ENCODE results near the gene ZNF584. TPM values are rescaled to one million over a fixed set of nuclear protein-coding genes. Genes with fewer than 3 reads are reported as not detected.
A peak's percentile ranks its signal among the peaks of the same experiment; 100 is the strongest.

The ZNF584 gene
- total RNA-seq, 1 donor from 2014 or later, result 13.9 TPM

DNA sequence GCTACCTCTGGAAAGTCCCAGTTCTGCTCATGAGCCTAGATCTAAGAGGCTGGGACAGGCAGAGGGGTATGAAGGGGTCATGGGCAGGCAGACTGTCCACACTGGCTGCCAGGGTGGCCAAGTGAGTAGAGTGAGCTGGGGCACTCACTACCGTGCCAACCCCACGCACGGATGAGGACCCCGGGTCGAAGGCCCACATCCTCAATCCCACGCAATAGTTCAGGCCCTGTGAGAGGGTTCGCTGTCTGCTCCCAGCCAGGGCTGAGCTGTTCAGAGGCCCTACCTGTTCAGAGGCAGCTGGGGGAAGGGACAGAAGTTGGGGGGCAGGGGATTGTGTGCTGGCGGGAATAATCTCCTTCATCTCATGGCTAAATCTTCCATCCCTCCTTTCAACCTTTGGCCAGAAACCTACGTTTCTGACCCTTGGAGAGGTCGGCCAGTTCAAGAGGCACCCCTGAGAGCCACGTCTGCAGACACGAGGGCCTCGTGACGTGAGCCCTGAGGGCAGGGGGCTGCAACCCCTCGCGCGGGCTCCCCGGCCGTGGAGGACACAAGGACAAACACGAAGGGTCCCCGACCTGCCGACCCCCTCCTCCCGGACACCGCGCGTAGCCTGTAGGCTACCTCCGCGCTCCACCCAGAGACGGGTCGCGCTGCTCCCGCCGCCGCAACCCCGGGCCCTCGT is 22.4 kb upstream of the ZNF584 start:
- no peak for DNase-seq (ENCODE audit: low spot score)

DNA sequence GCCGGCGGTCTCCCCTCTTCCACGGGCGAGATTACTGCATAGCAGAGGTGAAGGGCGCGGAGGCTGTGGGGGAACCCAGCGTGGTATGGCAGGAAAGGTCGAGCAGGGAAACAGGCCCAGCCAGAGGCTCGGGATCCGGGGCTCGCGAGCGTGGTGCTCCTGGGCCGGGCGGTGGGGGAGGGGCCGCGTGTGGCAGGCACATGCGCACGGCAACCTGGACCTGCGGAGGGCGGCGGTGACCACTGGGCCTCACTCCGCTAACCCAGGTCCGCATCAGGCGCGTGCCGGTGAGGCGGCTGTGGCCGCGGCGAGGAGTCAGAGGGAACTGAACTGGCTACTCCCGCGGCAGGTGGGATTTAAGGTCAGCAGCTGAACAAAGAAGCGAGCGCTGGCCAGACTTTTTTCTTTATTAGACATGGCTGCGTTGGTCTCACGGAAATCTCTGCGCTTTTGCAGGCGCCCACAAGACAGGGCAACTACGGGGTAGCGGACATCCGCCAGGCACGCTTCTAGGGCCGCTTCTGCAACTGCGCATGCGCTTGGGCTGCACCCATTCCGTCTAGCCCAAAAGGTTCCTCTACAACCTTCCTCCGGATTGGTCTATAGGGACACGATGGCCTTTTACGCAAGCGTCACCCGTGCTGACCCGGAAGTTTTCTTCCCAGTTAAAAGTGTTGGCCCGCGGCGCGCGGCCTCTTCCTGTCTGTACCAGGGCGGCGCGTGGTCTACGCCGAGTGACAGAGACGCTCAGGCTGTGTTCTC is 21.7 kb upstream of the ZNF584 start, which contains the start of gene RPS5:
Gene RPS5, plus strand, starts transcription at position 694 of the 762 bp plus-strand sequence. CDS start 869 bp downstream, outside the sequence.
- DNase-seq (ENCODE audit: low spot score), result peak; percentile 97

DNA sequence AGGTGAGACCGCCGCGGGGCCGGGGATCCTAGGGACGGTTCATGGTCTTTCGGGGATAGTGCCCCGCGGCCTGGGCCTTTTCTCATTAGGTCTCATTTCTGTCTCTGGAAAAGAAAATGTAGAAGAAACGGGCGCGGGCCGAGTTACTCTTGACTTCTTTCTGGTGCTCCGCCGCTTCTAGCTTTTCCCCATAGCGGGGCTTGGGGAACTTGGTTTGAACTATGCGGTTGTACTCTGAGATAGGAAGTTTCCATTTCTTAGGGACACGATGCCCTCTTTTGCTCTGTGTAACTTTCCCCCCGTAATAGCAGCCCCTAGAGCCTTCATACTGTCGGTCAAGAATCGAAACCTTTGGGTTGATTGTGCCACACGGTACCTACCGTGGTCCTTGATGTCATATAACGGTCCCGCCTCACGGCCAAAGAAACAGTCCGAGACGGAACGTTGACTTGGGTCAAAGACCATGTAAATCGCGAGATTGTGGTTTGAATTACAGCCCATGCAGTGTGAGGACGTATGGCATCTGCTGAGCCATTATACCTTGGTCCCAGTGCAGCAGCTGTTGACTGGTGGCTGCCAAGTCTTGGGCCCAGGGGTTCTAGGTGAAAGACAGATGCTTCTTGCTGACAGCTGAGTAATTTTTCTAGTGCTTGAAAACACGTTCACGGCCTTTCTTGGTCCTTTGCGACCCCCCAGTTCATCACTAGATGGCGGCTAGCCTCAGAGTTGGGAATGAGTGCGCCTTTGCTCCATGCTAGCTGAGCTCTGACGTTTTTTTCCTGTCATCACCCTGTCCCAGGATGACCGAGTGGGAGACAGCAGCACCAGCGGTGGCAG is 20.9 kb upstream of the ZNF584 start:
- no peak for DNase-seq (ENCODE audit: low spot score)

DNA sequence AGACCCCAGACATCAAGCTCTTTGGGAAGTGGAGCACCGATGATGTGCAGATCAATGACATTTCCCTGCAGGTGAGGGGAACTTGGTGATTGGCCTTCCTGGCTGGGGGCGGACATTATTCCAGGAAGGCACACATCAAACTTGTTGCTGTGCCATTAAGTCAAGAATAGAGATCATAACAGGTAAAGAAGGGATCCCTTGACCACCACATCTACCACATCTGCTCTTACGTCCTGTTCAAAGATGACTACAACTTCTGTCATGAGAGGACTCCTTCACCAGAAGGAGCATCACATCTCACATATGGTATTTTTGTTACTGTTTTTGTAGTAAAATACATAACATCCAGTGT is 20.3 kb upstream of the ZNF584 start:
- no peak for DNase-seq (ENCODE audit: low spot score)

DNA sequence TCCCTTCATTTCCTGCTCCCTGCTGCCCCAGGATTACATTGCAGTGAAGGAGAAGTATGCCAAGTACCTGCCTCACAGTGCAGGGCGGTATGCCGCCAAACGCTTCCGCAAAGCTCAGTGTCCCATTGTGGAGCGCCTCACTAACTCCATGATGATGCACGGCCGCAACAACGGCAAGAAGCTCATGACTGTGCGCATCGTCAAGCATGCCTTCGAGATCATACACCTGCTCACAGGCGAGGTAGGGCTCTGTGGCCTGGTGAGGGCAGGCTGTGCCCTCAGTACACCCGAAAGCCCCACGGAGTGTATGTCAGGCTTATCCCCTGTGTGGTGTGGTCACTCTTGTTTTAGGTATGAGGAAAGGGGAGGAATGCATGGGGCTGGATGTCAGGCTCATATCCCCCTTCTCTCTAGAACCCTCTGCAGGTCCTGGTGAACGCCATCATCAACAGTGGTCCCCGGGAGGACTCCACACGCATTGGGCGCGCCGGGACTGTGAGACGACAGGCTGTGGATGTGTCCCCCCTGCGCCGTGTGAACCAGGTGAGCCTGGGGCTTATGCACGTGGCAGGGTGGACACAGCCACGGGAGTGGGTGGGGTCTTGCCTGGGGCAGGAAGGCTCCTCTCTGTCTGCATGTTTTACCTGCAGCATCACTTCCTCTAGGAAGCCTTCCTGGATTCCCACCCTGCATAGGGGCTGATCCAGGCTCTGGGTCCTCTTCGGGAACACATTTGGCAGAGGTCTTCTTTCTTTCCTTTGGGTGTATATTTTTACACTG is 15.3 kb upstream of the ZNF584 start:
- no peak for DNase-seq (ENCODE audit: low spot score)

DNA sequence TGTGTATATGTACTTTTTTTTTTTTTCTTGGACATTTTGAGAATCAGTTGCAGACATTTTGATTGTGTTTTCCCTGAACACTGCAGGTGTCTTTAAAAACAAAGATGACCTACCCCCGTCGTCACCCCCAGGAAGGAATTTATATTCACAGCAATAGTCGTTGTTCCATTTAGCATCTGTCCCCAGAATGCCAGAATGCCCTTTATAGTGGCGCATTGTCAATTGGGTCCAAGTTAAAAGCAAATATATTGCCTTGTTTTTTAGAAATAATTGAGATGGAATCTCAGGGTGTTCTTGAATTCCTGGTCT is 14.8 kb upstream of the ZNF584 start:
- no peak for DNase-seq (ENCODE audit: low spot score)

DNA sequence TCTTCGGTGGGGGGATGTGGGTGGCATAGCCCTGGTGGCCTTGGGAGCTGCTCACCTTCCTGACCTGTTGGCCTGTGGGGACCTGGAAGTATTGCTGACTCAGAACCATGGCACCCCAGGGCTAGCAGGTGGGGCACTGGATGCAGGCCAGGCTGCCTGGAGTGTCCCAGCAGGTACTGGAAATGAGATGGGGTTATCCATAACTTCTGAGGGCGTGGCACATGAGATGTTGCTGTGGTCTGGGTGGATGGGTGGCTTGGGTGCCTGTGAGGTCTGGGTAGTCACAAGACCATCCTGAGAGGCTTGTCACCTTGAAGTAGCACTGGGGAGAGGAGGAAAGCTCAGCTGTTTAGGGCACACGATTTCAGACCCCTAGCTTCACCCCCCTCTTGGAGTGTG is 13.6 kb upstream of the ZNF584 start:
- no peak for DNase-seq (ENCODE audit: low spot score)

DNA sequence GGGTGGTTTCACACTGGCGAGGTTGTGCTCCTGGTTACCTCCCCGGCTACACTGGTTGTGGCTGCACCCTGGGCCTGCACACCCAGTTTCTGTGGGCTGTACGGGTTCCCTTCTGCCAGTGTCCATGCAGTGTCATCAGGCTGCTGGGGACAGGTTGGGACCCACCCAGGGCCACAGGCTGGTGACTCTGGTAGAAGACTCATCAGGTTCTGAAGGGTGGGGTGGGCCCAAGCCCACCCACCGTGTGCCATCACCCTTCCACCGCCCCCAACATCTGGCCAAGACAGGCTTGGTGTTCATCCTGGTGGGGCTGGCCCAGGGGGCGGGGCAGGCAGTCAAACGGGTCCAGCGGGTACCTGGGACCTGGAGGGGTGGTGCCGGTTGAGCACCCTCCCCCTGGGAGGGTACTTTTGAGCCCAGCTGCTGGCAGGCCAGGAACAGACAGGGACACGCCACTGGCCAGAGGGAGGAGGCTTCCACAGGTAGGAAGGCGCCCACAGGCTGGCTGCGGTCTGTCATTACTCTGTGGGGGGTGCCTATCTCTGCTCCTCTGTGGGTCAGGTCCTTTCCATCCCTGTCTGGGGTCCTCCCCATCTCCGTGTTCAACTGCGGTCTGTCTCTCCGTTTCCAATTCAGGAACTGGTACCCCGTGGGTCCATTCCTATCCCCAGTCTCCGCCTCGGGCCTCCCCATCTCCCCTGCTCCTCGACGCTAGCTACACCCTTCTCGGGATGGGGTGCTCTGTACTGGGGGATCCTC is 13.1 kb upstream of the ZNF584 start, which contains the start of gene RNF225:
Gene RNF225, plus strand, starts transcription at position 437 of the 759 bp plus-strand sequence. CDS start 434 bp downstream, outside the sequence.
- no peak for DNase-seq (ENCODE audit: low spot score)

DNA sequence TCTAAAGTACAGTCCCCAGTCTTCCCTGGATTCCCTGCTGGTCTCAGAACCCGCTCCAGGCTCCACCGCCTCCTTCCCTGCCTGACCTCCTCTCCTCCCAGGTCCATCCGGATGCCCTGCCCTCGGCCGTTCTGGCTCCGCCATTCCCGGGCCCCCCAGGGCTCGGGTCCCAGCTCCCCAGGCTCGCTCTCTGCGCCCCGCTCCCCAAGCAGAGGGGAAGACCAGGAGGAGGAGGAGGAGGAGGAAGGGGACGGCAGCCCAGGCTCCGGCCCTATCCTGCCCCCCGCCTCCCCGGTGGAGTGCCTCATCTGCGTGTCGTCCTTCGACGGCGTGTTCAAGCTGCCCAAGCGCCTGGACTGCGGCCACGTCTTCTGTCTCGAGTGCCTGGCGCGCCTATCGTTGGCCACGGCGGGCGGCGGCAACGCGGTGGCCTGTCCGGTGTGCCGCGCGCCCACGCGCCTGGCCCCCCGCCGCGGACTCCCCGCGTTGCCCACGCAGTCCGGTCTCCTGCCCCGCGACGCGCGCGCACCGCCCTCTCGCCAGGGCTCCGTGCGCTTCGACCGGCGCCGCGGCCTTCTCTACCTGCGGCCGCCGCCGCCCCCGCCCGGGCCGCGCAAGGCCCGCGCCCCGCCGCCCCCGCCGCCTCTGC is 12.3 kb upstream of the ZNF584 start:
- DNase-seq (ENCODE audit: low spot score), result no peak

DNA sequence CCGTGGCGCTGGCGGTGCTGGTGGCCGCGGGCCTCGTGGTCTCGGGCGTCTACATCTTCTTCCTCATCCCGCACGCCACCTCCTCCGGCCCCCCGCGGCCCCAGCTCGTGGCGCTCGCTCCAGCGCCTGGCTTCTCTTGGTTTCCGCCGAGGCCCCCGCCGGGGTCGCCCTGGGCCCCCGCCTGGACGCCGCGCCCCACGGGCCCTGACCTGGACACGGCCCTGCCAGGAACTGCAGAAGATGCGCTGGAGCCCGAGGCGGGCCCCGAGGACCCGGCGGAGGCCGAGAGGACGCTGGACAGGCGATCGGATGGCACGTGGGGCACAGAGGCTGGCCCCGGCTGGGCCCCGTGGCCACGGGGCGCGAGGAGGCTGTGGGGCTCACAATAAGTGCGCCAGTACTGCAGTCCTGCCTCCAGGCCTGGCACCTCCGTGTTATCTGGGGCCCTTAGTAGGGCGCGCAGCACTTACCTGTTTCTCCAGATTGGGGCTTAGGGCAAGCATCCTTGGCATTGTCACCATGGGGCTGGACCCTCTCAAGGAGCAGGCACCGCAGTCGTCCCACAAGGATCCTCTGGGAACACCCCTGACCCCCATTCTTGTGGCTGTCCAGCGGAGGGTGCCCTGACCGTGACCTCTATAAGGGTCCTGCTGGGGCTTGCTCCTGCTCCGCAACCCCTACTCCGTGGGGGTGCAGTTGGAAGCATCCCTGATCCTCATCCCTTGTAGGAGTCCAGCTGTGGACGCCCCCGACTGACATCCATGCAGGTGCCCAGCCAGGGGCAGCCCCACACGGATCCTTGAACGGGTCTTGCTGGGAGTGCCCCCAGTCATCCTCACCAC is 11.5 kb upstream of the ZNF584 start:
- DNase-seq (ENCODE audit: low spot score), result no peak

DNA sequence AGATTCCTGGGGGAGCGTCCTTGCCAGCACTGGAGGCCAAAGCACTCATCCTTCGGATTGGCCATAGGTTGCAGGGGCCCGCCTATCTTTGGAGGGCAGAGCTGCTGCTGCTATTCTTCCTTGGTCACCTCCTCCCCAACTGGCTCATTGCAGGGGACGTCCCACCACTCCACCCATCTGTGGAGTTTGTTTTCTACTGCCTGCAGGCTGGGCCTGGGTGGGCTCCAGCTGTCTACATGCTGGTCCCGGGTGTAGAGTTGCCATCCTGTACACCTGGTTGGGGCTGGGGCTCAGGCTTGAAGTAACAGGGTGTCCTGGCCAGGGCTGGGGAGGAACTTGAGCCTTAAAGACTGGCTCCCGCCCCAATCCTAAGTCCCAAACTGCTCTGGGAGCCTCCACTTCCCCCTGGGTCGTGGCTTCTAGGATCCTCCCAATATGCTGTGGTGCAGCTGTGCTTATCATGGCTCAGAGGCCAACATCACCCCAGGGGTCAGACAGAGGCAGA is 10.9 kb upstream of the ZNF584 start:
- DNase-seq (ENCODE audit: low spot score), result no peak

DNA sequence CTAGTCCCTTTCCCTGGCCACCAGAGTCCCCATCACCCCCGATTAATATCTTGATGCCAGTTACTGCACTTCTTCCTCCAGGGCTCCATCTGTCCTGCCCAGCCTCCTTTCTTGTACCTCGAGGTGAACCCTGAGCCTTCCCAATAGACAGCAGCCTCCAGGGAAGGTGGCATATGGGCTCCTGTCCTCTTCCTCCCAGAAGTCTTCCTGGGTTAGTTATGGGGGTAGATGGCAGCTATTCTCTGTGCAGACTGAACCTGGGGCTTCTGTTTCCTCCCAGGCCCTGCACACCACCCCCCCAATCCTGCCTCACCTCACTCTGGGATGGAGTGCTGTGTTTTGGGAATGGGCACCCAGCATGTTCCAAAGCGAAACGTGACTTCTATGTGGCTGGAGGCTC is 10.4 kb upstream of the ZNF584 start:
- no peak for DNase-seq (ENCODE audit: low spot score)

DNA sequence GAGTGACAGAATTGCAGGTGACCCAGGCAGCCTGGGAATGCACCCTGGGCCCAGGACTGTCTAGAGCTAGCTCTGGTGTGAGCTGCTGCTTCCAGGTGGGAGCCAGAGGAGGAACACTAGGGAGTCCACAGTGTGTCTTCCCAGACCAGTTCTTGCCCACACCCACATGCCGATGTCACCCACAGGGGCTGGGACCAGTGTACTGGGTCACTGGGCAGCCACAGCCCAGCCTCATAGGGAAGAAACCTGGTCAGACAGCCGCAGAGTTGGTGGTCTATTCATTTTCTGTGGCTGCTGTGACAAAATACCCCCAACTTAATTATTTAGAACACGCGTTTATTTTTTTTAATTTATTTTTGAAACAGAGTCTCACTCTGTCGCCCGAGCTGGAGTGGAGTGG is 9.9 kb upstream of the ZNF584 start:
- no peak for DNase-seq (ENCODE audit: low spot score)

DNA sequence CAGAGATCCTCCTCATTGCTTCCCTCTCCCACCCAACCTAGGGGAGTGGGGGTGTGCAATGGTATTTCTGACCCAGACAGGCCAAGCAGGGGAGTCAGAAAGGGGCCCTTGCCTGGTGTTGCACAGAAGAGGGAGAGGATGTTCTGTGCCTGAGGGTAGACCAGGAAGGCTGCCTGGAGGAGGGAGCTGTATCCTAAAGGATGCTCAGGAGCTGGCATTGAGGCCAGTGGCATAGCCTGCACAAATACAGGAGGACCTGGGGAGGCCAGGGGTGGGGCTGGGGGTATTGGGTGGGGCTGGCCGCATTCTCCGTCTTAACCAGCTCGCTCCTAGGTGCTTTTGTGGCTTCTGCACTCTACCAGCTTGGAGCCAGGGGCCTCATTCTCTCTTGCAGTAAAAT is 8.5 kb upstream of the ZNF584 start:
- DNase-seq (ENCODE audit: low spot score), result no peak

DNA sequence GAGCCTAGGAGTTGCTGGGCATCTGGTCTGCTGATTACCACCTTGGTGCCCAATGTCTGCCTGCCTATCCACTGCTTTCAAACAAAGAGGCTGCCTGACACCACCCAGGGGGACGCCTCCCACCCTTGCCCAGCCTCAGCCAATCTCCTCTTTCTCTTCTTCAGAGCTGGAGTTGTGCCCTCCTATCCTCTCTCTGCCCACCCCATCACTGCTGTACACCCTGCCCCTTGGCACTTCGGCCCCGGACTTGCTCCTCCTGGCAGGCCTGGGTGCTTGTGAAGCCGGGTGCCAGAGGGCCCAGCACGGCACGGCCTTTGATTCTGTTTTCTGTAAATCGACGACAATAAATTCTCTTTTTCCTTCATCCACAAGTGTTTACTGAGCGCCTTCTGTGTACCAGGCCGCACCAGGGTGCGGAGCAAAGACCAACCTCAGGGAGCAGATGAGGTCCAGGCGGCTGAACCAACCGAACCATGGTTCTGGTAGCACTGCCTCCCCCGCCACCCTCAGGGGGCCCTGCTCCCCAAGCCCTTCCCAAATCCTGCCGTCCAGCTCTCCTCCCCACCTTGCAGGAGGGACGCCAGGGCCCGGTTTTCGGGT is 8.0 kb upstream of the ZNF584 start:
- no peak for DNase-seq (ENCODE audit: low spot score)

DNA sequence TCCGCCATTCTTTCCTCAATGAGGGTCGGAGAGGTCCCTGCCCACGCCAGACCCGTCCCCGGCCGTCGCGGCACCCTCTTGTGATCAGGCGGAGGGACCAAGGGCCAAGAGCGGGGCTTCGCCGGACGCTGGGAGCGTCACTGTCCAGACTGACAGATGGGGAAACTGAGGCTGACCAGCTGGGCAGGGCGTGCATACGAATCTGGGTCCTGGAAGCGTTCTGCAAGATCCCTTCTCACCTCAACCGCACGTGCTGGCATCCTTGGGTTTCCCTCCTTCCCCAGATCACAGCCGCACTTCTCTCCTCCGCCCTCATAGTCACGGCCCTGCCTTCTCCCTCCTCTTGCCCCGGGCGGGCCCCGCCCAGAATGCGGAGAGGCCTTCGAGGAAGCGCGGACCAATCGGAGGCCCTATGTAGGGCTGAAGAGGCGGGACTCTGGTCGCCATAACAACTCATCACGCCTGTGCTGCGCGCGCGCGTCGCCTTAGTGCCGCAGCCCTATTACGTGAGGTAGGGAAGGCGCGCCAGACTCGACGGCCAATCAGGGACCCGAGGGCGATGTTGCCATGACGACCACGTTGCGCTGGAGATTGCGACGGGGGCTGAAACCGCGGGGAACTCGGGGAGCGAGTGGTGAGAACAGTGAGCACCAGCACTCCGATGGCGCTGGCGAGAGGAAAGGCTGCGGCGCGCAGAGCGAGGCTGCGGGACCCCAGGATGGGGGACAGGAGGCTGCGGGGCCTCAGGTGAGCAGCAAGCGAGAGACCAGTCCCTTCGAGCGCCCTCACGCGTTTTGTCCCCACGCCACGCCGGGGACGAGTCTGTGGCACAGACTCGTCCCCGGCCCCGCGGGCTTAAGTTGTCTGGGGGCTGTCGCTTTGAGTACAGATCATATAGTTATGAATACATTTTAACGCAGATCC is 7.3 kb upstream of the ZNF584 start:
- DNase-seq (ENCODE audit: low spot score), result peak; percentile 100

DNA sequence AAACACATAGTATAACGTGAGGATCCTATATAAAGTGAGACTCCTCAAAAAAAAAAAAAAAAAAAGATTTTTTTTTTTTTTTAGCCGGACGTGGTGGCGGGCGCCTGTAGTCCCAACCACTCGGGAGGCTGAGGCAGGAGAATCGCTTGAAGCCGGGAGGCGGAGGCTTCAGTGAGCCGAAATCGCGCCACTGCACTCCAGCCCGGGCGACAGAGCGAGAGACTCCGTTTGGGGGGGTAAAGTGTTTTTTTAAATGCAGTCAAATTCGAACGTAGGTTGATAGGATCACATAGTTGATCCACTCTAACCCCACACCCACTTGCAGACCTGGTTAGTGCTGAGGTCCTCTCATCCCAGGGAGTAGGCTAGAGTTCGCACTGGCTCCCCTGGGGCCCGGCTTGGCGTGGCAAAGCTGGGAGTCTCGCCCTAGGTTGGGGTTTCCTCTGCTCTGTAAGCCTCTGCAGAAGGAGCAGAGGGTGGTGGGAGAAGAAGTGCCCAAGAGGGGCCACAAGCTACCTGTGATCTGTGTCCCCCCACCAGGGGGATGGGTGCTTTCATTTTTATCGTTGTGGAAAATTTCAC is 6.5 kb upstream of the ZNF584 start:
- no peak for DNase-seq (ENCODE audit: low spot score)
